Kidney (tissue), 14 donors: ENCODE results near the gene CRYGA. TPM values are rescaled to one million over a fixed set of nuclear protein-coding genes. Genes with fewer than 3 reads are reported as not detected.
A peak's percentile ranks its signal among the peaks of the same experiment; 100 is the strongest.

Experiments
- DNase-seq, 5 donors: peaks; one replicate each; pipeline ENCODE4 v3.0.0-alpha.2; 2013 to 2020
- FAIRE-seq: peaks from 2 replicates; lab custom pipeline; 2012; peaks lifted over from hg19 to GRCh38; lab: Jason Lieb, UNC
- H3K27ac ChIP-seq, 2 donors: one replicate each; pipeline ENCODE4 v1.7.0; 2013; ENCODE audit warnings: low read depth in 2 of 2, low read length in 2 of 2, inconsistent platforms in 1 of 2
- H3K27me3 ChIP-seq: one replicate; pipeline ENCODE4 v1.7.1; 2013; ENCODE audit warnings: low read length, inconsistent platforms; ENCODE audit not compliant: control insufficient read depth, insufficient read depth
- H3K36me3 ChIP-seq, 3 donors: one replicate each; pipeline versions ENCODE4 v1.7.0 to v1.7.1; 2013; ENCODE audit warnings: low read length in 3 of 3, control low read depth in 1 of 3, inconsistent platforms in 1 of 3; ENCODE audit not compliant: insufficient read depth in 3 of 3, control insufficient read depth in 2 of 3
- H3K4me1 ChIP-seq, 3 donors: one replicate each; pipeline versions ENCODE4 v1.7.0 to v1.7.1; 2013; ENCODE audit warnings: low read length in 3 of 3, inconsistent platforms in 1 of 3, low read depth in 1 of 3; ENCODE audit not compliant: control insufficient read depth in 2 of 3, insufficient read depth in 2 of 3
- H3K4me3 ChIP-seq, 3 donors: one replicate each; pipeline versions ENCODE4 v1.7.0 to v1.8.1; 2013; ENCODE audit warnings: low read length in 3 of 3, control low read depth in 1 of 3, inconsistent platforms in 1 of 3
- H3K9ac ChIP-seq, 3 donors: one replicate each; pipeline versions ENCODE4 v1.7.0 to v1.7.1; 2013; ENCODE audit warnings: low read length in 3 of 3, control low read depth in 1 of 3, inconsistent platforms in 1 of 3
- H3K9me3 ChIP-seq, 3 donors: one replicate each; pipeline versions ENCODE4 v1.7.0 to v1.7.1; 2013; ENCODE audit warnings: low read length in 3 of 3, control low read depth in 1 of 3, inconsistent platforms in 1 of 3; ENCODE audit not compliant: control insufficient read depth in 2 of 3, insufficient read depth in 1 of 3
- CTCF ChIP-seq: IDR thresholded peaks from 3 replicates; pipeline ENCODE4 v1.5.1; 2012; ENCODE audit warnings: mild to moderate bottlenecking, moderate library complexity, borderline replicate concordance; ENCODE audit not compliant: insufficient read depth; ENCODE audit errors: extremely low read depth
- intact Hi-C: fragments of 100-400 bp; cut with DNase I; formaldehyde crosslinking; loops from one replicate; pipeline ENCODE4 v1.11.1; 2022
- polyA plus RNA-seq: library from polyadenylated mRNA; stranded (reverse); fragments of 350-450 nt; fragmentation: Illumina TruSeq; extraction: RNeasy Lipid Tissue Mini Kit (QIAGEN cat#74804); gene quantifications from one replicate; pipeline ENCODE4 v1.2.3, GENCODE V29; 2014; ENCODE audit warnings: low read depth, low replicate concordance; ENCODE audit not compliant: insufficient read depth
- total RNA-seq: library from RNA; stranded (reverse); fragmentation: NEBNext Ultra II Directional; extraction: Animal tissue kit (Norgen Biotek cat#: 25700); gene quantifications from one replicate; pipeline ENCODE4 v1.2.1, GENCODE V29; 2021
- donor health status: control.
- donor health status: control.
- donor health status: control.
- donor health status: control.
- donor health status: control.
- donor health status: DM: yes; HTN: yes; CAD: no.
- donor health status: Normal renal cell carcinoma (clear cell type).

CRYGA gene
- total and polyA plus RNA-seq, 2 donors from 2014 or later: not detected

GRCh38 chr2:208175069-208175839 is 11.9 kb upstream of the CRYGA start:
- FAIRE-seq (peak; percentile 93), DNase-seq (peak; percentile 73 to 91 (median 77))
- no peaks in the 10 kb centered on the region for H3K27me3 ChIP-seq
- H3K36me3 ChIP-seq: no peaks in the 10 kb centered on the region
- H3K4me3 ChIP-seq: no peak overlapping the region
- H3K4me1 ChIP-seq: no peaks in the 10 kb centered on the region
- intact Hi-C loops: no loop called here
- TF ChIP-seq CTCF: peak; percentile 76
- no peak overlapping the region for H3K9ac ChIP-seq
- H3K27ac ChIP-seq: no peak overlapping the region
- no peaks in the 10 kb centered on the region for H3K9me3 ChIP-seq

- H3K36me3 ChIP-seq: no peaks in the 10 kb centered on the region
- intact Hi-C loops: no loop called here
- no peak for FAIRE-seq
Observed at GRCh38 chr2:208174144-208174543, 10.8 kb upstream of the CRYGA start.

GRCh38 chr2:208172125-208172524 is 8.7 kb upstream of the CRYGA start:
- FAIRE-seq (no peak), DNase-seq (no peak)
- H3K27ac ChIP-seq: no peak overlapping the region
- TF ChIP-seq CTCF: no peak
- intact Hi-C loops: no loop called here
- no peak overlapping the region for H3K9ac ChIP-seq
- no peaks in the 10 kb centered on the region for H3K9me3 ChIP-seq
- H3K36me3 ChIP-seq: no peaks in the 10 kb centered on the region
- no peaks in the 10 kb centered on the region for H3K4me1 ChIP-seq
- H3K4me3 ChIP-seq: no peak overlapping the region
- H3K27me3 ChIP-seq: no peaks in the 10 kb centered on the region

More at GRCh38 chr2:208174144-208174543, 10.8 kb upstream of the CRYGA start:
- Histone ChIP-seq H3K27ac (no peak overlapping the region), H3K4me1 (no peaks in the 10 kb centered on the region), H3K9me3 (no peaks in the 10 kb centered on the region), H3K9ac (no peak overlapping the region), H3K27me3 (no peaks in the 10 kb centered on the region), H3K4me3 (no peak overlapping the region)
- no peak for TF ChIP-seq CTCF
- DNase-seq: no peak
